ENCODE results near the gene HOXA9. TPM values are rescaled to one million over a fixed set of nuclear protein-coding genes. Genes with fewer than 3 reads are reported as not detected.

The HOXA9 gene
- polyA plus RNA-seq, 3 donors, result 0.55 to 1.9 (median 1.2) TPM

DNA sequence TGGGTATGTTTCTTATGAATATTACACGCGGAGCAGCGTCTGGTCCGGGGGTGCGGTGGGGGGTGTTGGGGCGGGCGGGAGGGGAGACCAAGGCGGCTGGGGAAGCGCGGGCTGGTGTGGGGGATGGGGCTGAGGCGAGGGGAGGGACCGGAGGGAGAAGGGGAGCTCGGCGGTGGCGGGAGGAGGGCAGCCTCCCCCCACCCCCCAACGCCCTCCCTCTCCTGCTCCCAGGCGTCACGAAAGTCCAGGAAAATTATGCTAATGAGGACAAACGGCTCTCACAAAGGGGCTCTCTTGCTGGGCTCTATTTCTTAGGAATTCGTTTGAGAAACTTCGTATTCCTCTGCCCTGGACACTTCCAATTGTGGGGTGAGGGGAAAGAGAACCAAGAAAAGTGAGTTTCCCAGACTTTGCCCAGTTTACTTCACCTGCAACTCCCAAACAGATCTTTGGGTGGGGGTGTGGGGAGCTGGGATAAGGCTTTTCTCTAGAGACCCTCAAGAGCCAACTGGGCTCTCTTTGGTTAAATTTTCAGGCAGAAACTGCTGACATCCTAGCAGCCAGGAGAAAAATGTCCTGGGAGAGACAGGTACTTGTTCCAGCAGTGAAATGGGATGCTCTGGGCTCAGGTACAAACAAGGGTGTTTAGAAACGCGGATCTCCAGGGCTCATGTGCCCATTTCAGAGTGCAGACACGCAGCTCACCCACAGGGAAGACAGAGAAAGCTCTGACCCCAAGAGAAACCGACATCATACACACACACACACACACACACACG, 51.2 kb downstream of the HOXA9 start:
- peaks cover under 1 to 3% (median 2%) of the 10 kb centered on the region in 3 donors for H3K27me3 Mint-ChIP-seq (ENCODE audit: low read depth in 3 of 3)
- Histone ChIP-seq H3K9me3 (replicated peaks in 1 of 2; ENCODE audit: control insufficient read depth in 1 of 2, insufficient read depth in 1 of 2, low read length in 2 of 2) (no peaks in the 10 kb centered on the region), H3K27me3 (ENCODE audit: control insufficient read depth in 2 of 2, insufficient read depth in 2 of 2, low read length in 2 of 2) (no peaks in the 10 kb centered on the region), H2AFZ (ENCODE audit: insufficient read depth, low read depth, low read length, poor library complexity, severe bottlenecking) (no peak overlapping the region), H3K79me2 (ENCODE audit: insufficient read depth, low read length) (no peaks in the 10 kb centered on the region), H3K4me1 (ENCODE audit: control insufficient read depth in 1 of 2, insufficient read depth in 2 of 2, low read length in 2 of 2) (no peaks in the 10 kb centered on the region), H3K4me2 (replicated peaks; ENCODE audit: extremely low read depth, low read length, poor library complexity, severe bottlenecking) (no peak overlapping the region), H3K27ac (ENCODE audit: low read depth in 1 of 2, low read length in 2 of 2) (no peak overlapping the region), H4K20me1 (ENCODE audit: insufficient read depth, low read length) (no peaks in the 10 kb centered on the region), H3K9ac (ENCODE audit: insufficient read depth, low read length, poor library complexity, severe bottlenecking) (no peak overlapping the region), H3K36me3 (replicated peaks in 1 of 2; ENCODE audit: control insufficient read depth in 1 of 2, insufficient read depth in 2 of 2, low read length in 2 of 2) (no peaks in the 10 kb centered on the region), H3K4me3 (replicated peaks in 1 of 3; ENCODE audit: low read depth in 2 of 3, low read length in 3 of 3) (no peak overlapping the region)
- peak overlapping the region in 1 of 7 donors; percentile 37 for H3K27ac Mint-ChIP-seq
- TF ChIP-seq, protein P1, sequence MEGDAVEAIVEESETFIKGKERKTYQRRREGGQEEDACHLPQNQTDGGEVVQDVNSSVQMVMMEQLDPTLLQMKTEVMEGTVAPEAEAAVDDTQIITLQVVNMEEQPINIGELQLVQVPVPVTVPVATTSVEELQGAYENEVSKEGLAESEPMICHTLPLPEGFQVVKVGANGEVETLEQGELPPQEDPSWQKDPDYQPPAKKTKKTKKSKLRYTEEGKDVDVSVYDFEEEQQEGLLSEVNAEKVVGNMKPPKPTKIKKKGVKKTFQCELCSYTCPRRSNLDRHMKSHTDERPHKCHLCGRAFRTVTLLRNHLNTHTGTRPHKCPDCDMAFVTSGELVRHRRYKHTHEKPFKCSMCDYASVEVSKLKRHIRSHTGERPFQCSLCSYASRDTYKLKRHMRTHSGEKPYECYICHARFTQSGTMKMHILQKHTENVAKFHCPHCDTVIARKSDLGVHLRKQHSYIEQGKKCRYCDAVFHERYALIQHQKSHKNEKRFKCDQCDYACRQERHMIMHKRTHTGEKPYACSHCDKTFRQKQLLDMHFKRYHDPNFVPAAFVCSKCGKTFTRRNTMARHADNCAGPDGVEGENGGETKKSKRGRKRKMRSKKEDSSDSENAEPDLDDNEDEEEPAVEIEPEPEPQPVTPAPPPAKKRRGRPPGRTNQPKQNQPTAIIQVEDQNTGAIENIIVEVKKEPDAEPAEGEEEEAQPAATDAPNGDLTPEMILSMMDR (IDR thresholded peaks at IDR 0.05), result no peak
- peaks cover 0 to 4% (median 1%) of the 10 kb centered on the region in 7 donors for H3K9me3 Mint-ChIP-seq
- no peaks in the 10 kb centered on the region for H3K36me3 Mint-ChIP-seq
- WGBS (ENCODE audit: insufficient coverage), result no CpG with 5 or more reads among the region's 26 CpGs
- peaks cover 2% of the 10 kb centered on the region for H3K4me1 Mint-ChIP-seq
- intact Hi-C loops (cut with micrococcal nuclease), result no loop called here
- no peak for DNase-seq
- no peak overlapping the region for H3K4me3 Mint-ChIP-seq

DNA sequence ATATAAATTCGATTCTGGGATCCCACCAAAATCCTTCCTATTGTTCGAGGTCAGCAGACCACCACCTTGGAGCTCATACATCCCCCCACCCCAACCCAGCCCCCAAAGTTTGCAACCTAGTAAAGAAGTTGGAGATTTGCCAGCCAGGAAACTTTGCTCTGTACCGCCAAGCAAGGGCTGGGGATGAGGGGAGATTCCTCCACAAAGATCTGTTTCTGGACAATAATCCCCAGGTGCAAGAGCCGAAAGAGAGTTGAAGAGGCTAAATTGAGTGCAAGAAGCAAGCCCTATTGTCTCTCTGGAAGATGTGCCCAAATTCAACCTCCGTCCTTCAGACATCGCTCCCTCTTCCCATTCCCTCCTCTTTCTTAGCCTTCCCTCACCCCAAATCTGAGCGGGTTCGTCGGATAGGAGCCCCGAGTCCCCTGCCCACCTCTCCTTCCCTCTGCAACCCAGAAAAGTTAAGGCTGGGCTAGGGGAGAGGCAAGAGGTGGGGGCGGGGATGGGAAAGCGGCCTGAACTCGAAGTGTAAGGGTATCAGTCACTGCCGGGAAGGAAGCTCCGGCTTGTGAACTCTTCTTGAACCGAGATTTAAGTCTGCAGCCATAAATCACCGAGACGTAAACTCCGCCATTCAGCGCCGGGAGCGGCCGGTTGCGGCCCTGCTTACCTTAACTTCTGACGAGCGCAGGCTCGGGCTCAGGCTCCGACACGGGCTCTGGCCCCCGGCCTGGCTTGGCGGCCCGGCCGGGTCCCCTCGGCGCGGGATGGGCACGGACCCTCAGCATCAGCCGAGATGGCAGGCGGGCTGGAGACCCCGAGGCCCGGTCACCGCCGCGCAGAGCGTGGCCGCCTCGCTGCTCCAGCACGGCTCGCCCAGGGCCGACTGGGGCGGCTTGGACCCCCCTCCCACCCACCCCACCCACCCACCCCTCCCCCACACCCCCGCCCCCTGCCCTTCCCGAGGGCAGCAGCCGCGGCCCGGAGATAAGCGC, 52.1 kb downstream of the HOXA9 start:
- Mint-ChIP-seq H3K4me3 (no peak overlapping the region), H3K27me3 (ENCODE audit: low read depth in 3 of 3) (peaks cover 2 to 3% (median 2%) of the 10 kb centered on the region in 3 donors), H3K36me3 (no peaks in the 10 kb centered on the region), H3K27ac (peak overlapping the region in 1 of 7 donors; percentile 57), H3K4me1 (peaks cover 2% of the 10 kb centered on the region), H3K9me3 (peaks cover 0 to 7% (median 1%) of the 10 kb centered on the region in 7 donors)
- no peak overlapping the region for H3K9ac ChIP-seq (ENCODE audit: insufficient read depth, low read length, poor library complexity, severe bottlenecking)
- 97% methylated on average over 27 of the region's 57 CpGs for WGBS (ENCODE audit: insufficient coverage)
- no peaks in the 10 kb centered on the region for H3K4me1 ChIP-seq (ENCODE audit: control insufficient read depth in 1 of 2, insufficient read depth in 2 of 2, low read length in 2 of 2)
- DNase-seq, result no peak
- TF ChIP-seq, protein P1 (IDR thresholded peaks at IDR 0.05), result no peak
- H3K4me2 ChIP-seq (replicated peaks; ENCODE audit: extremely low read depth, low read length, poor library complexity, severe bottlenecking), result no peak overlapping the region
- intact Hi-C loops (cut with micrococcal nuclease), result no loop called here
- H3K27ac ChIP-seq (ENCODE audit: low read depth in 1 of 2, low read length in 2 of 2), result no peak overlapping the region
- H3K4me3 ChIP-seq (replicated peaks in 1 of 3; ENCODE audit: low read depth in 2 of 3, low read length in 3 of 3), result no peak overlapping the region
- H3K9me3 ChIP-seq (replicated peaks in 1 of 2; ENCODE audit: control insufficient read depth in 1 of 2, insufficient read depth in 1 of 2, low read length in 2 of 2), result peaks cover 0 to 4% of the 10 kb centered on the region in 2 donors
- no peaks in the 10 kb centered on the region for H4K20me1 ChIP-seq (ENCODE audit: insufficient read depth, low read length)
- H3K36me3 ChIP-seq (replicated peaks in 1 of 2; ENCODE audit: control insufficient read depth in 1 of 2, insufficient read depth in 2 of 2, low read length in 2 of 2), result no peaks in the 10 kb centered on the region
- no peak overlapping the region for H2AFZ ChIP-seq (ENCODE audit: insufficient read depth, low read depth, low read length, poor library complexity, severe bottlenecking)
- no peaks in the 10 kb centered on the region for H3K27me3 ChIP-seq (ENCODE audit: control insufficient read depth in 2 of 2, insufficient read depth in 2 of 2, low read length in 2 of 2)
- no peaks in the 10 kb centered on the region for H3K79me2 ChIP-seq (ENCODE audit: insufficient read depth, low read length)

Measured in CD14-positive monocyte (primary cell).